Right lobe of liver (tissue), 6 donors: Measurements from ENCODE around the gene BCL2L15. TPM values are rescaled to one million over a fixed set of nuclear protein-coding genes. Genes with fewer than 3 reads are reported as not detected.

Experiments
- ATAC-seq, 4 donors: fragments of 200-7000 bp; cut with Tn5 transposase; one replicate each; pipeline ENCODE4 v1.9.1; 2020; ENCODE audit warnings: mild to moderate bottlenecking in 4 of 4, moderate library complexity in 4 of 4
- DNase-seq, 3 donors: peaks; one replicate each; pipeline ENCODE4 v3.0.0-alpha.2; 2020
- H3K27ac ChIP-seq, 3 donors: fragments of 200-600 bp; one replicate each; pipeline ENCODE4 v1.8.0; 2022
- H3K27me3 ChIP-seq, 2 donors: fragments of 200-600 bp; one replicate each; pipeline ENCODE4 v1.8.0; 2022
- H3K36me3 ChIP-seq, 4 donors: fragments of 200-600 bp; sonication (generic) in 1 of 4; one replicate each; pipeline versions ENCODE4 v1.5.1 to v1.8.0; 2017 to 2022; ENCODE audit warnings: control low read depth in 1 of 4
- H3K4me1 ChIP-seq, 4 donors: fragments of 200-600 bp; sonication (generic) in 1 of 4; one replicate each; pipeline versions ENCODE4 v1.5.1 to v1.8.0; 2017 to 2022; ENCODE audit warnings: control low read depth in 1 of 4
- H3K4me3 ChIP-seq, 3 donors: fragments of 200-600 bp; one replicate each; pipeline ENCODE4 v1.8.0; 2022
- H3K9me3 ChIP-seq, 4 donors: fragments of 200-600 bp; sonication (generic) in 1 of 4; one replicate each; pipeline versions ENCODE4 v1.5.1 to v1.8.0; 2017 to 2022; ENCODE audit warnings: control low read depth in 1 of 4
- POLR2A ChIP-seq: fragments of 450-650 bp; IDR thresholded peaks from one replicate; pipeline ENCODE4 v1.6.1; 2017; ENCODE audit warnings: antibody characterized with exemption, mild to moderate bottlenecking
- WGBS: methylation state at CpG from one replicate; pipeline ENCODE4 v1.1.6; 2018; ENCODE audit warnings: low coverage, low lambda C conversion rate; ENCODE audit not compliant: insufficient coverage; ENCODE audit errors: missing lambda C conversion rate; 5-methylcytosine and 5-hydroxymethylcytosine counted together
- intact Hi-C, 2 donors: fragments of 100-400 bp; cut with DNase I; formaldehyde crosslinking; loops; one replicate each; pipeline versions ENCODE4 v1.11.2 to v1.14.1; 2022
- long read RNA-seq: library from polyadenylated mRNA; unstranded; transcript quantifications from one replicate; pipeline ENCODE4 v2.0.0, GENCODE V29; 2019
- total RNA-seq, 6 experiments: library from RNA; depleted of rRNA in 2 of 6; stranded (reverse); fragments of >200 nt in 2 of 6; fragmentation: NEBNext Ultra II Directional in 3 of 6; extraction: Animal tissue kit (Norgen Biotek cat#: 25700) in 3 of 6; gene quantifications; one replicate each; pipeline versions ENCODE4 v1.1.0 to v1.2.4, GENCODE V29; 2016 to 2023
- TF ChIP-seq, protein P1 (sequence below), 4 donors: fragments of 200-600 bp in 3 of 4; fragments of 450-650 bp in 1 of 4; IDR thresholded peaks; one replicate each; pipeline versions ENCODE4 v1.5.1 to v1.8.0; 2016 to 2022; ENCODE audit warnings: antibody characterized with exemption in 4 of 4, mild to moderate bottlenecking in 2 of 4
- donor health status: DM: no; HTN: yes; CAD: no.
- donor health status: DM: no; HTN: no; CAD: no.
- donor health status: DM: no; HTN: no; CAD: no.
- donor health status: DM: no; HTN: yes; CAD: no.
- donor health status: DM: no; HTN: yes; CAD: no.

The BCL2L15 gene
- under 1 TPM in 5 of 6 experiments, not detected in 1; 0.06 to 0.73 (median 0.13) TPM for total RNA-seq
- long read RNA-seq, partial matches to known transcripts, result 0 of 1 reads
- long read RNA-seq, other reads (novel, unspliced or antisense), result 1 of 1 reads

DNA sequence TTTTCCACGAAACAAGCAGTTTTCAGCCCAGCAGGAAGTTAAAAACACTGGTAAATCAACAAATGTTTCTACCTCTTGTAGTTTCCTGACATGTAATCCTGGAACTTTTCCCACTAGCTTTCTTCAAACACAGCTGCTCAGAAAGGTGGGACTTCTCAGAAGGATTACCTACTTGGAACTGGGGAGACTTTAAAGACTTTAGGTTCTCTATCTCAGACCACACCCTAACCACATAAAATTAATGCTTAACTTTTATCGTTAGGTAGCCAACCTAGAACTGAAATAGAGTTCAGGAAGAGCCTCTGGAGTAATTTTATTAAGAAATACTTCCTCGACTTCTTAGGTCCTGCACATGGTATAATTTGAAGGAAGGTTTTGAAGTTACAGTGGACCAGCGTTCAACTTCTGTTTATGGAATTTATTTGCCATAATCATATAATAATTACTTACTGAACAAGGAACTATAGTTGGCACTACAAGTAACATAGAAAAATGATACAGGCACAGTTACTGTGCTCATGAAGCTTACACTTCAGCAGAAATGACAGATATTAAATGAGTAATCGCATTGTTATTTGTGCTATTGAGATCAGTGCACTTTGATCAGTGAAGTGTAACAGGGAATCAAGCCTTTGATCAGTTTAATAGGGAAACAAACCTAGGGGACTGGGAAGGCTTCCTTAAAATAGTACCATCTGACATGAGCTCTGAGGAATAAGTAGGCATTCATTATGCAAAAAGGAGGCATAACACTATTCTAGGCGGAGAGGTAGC lies at the start of gene BCL2L15:
BCL2L15 (minus strand) TSS at position 180 of the 774 bp plus-strand sequence. CDS start 206 bp downstream, outside the sequence.
- Histone ChIP-seq H3K27ac (no peak within 1 kb of the TSS), H3K4me3 (no peak within 1 kb of the TSS), H3K27me3 (no peaks in the 10 kb centered on the region), H3K9me3 (no peaks in the 10 kb centered on the region), H3K4me1 (no peaks in the 10 kb centered on the region), H3K36me3 (no peaks in the 10 kb centered on the region)
- no peak for ATAC-seq
- DNase-seq, result no peak
- TF ChIP-seq POLR2A, result no peak
- TF ChIP-seq, protein P1, sequence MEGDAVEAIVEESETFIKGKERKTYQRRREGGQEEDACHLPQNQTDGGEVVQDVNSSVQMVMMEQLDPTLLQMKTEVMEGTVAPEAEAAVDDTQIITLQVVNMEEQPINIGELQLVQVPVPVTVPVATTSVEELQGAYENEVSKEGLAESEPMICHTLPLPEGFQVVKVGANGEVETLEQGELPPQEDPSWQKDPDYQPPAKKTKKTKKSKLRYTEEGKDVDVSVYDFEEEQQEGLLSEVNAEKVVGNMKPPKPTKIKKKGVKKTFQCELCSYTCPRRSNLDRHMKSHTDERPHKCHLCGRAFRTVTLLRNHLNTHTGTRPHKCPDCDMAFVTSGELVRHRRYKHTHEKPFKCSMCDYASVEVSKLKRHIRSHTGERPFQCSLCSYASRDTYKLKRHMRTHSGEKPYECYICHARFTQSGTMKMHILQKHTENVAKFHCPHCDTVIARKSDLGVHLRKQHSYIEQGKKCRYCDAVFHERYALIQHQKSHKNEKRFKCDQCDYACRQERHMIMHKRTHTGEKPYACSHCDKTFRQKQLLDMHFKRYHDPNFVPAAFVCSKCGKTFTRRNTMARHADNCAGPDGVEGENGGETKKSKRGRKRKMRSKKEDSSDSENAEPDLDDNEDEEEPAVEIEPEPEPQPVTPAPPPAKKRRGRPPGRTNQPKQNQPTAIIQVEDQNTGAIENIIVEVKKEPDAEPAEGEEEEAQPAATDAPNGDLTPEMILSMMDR (IDR thresholded peaks at IDR 0.05), result no peak
- intact Hi-C loops, result no loop called here
- 65% methylated on average over 6 of the region's 6 CpGs for WGBS

GRCh38 chr1:113937146-113937545 lies 49.8 kb upstream of the BCL2L15 start:
- no peak overlapping the region for H3K27ac ChIP-seq
- intact Hi-C loops, result no loop called here
- no peaks in the 10 kb centered on the region for H3K9me3 ChIP-seq
- ATAC-seq (no peak), DNase-seq (no peak)
- H3K27me3 ChIP-seq, result no peaks in the 10 kb centered on the region
- TF ChIP-seq, protein P1 (IDR thresholded peaks at IDR 0.05), result no peak
- no peak for TF ChIP-seq POLR2A
- H3K4me1 ChIP-seq, result peaks cover 0 to 35% (median 14%) of the 10 kb centered on the region in 4 donors
- H3K36me3 ChIP-seq, result peaks cover 0 to 5% (median 0%) of the 10 kb centered on the region in 4 donors
- no peak overlapping the region for H3K4me3 ChIP-seq
- 74% methylated on average over 1 of the region's 1 CpG for WGBS

GRCh38 chr1:113935970-113936369 lies 48.6 kb upstream of the BCL2L15 start:
- H3K4me1 ChIP-seq, result peaks cover 0 to 38% (median 16%) of the 10 kb centered on the region in 4 donors
- intact Hi-C loops, result no loop called here
- H3K36me3 ChIP-seq, result peaks cover 0 to 5% (median 0%) of the 10 kb centered on the region in 4 donors
- no peak for TF ChIP-seq POLR2A
- TF ChIP-seq, protein P1 (IDR thresholded peaks at IDR 0.05), result no peak
- no peak overlapping the region for H3K4me3 ChIP-seq
- 79% methylated on average over 1 of the region's 1 CpG for WGBS
- no peak overlapping the region for H3K27ac ChIP-seq
- no peak for ATAC-seq
- no peaks in the 10 kb centered on the region for H3K27me3 ChIP-seq
- no peak for DNase-seq
- H3K9me3 ChIP-seq, result no peaks in the 10 kb centered on the region

- H3K4me3 ChIP-seq, result no peak overlapping the region
- no peaks in the 10 kb centered on the region for H3K36me3 ChIP-seq
- H3K4me1 ChIP-seq, result peaks cover 0 to 36% (median 17%) of the 10 kb centered on the region in 4 donors
- no peak overlapping the region for H3K27ac ChIP-seq
- 75% methylated on average over 1 of the region's 1 CpG for WGBS
- no peak for DNase-seq
- TF ChIP-seq POLR2A, result no peak
- TF ChIP-seq, protein P1 (IDR thresholded peaks at IDR 0.05), result no peak
- no peaks in the 10 kb centered on the region for H3K9me3 ChIP-seq
- intact Hi-C loops, result no loop called here
- no peak for ATAC-seq
- H3K27me3 ChIP-seq, result no peaks in the 10 kb centered on the region
Measured at GRCh38 chr1:113935176-113935575, 47.8 kb upstream of the BCL2L15 start.
